Ovary (tissue), 9 donors: ENCODE results near the gene NEDD4L. TPM values are rescaled to one million over a fixed set of nuclear protein-coding genes. Genes with fewer than 3 reads are reported as not detected.
"Not testable (repeated sequence)": the region's sequence is repeated elsewhere in the genome, so short reads cannot be mapped to it uniquely, and the experiment has no call there.

ENCODE experiments used
- DNase-seq, 5 donors: peaks; one replicate each; pipeline ENCODE4 v3.0.0-alpha.2; 2019 to 2020
- H3K27ac ChIP-seq, 2 donors: fragments of 200-600 bp; one replicate each; pipeline versions ENCODE4 v1.5.1 to v1.8.0; 2019 to 2022
- H3K27me3 ChIP-seq: fragments of 200-600 bp; one replicate; pipeline ENCODE4 v1.8.0; 2022
- H3K36me3 ChIP-seq: fragments of 200-600 bp; sonication (generic); one replicate; pipeline ENCODE4 v1.5.1; 2019
- H3K4me1 ChIP-seq: one replicate; pipeline ENCODE4 v1.8.1; 2013; ENCODE audit warnings: mild to moderate bottlenecking, moderate library complexity; ENCODE audit not compliant: insufficient read depth
- H3K4me3 ChIP-seq: fragments of 200-600 bp; sonication (generic); one replicate; pipeline ENCODE4 v1.5.1; 2017
- H3K9me3 ChIP-seq, 2 donors: fragments of 200-600 bp in 1 of 2; sonication (generic) in 1 of 2; one replicate each; pipeline versions ENCODE4 v1.5.1 to v1.8.1; 2013 to 2019; ENCODE audit warnings: mild to moderate bottlenecking in 1 of 2, moderate library complexity in 1 of 2
- CTCF ChIP-seq, 3 donors: fragments of 450-650 bp in 2 of 3; fragments of 200-600 bp in 1 of 3; IDR thresholded peaks; one replicate each; pipeline versions ENCODE4 v1.5.1 to v1.8.0; 2016 to 2022; ENCODE audit warnings: antibody characterized with exemption in 3 of 3, mild to moderate bottlenecking in 1 of 3
- EP300 ChIP-seq: sonication (generic); formaldehyde crosslinking; IDR thresholded peaks from one replicate; pipeline ENCODE4 v1.6.1; 2017; ENCODE audit warnings: antibody characterized with exemption
- POLR2A ChIP-seq: fragments of 450-650 bp; IDR thresholded peaks from one replicate; pipeline ENCODE4 v1.6.1; 2017; ENCODE audit warnings: antibody characterized with exemption, mild to moderate bottlenecking, moderate library complexity
- WGBS, 3 donors: extraction: QIAGEN DNeasy Blood & Tissue Kit in 1 of 3; methylation state at CpG; one replicate each; pipeline versions ENCODE4 v1.1.5 to v1.1.7; 2013 to 2017; 5-methylcytosine and 5-hydroxymethylcytosine counted together
- intact Hi-C, 4 donors: fragments of 100-400 bp; cut with DNase I; formaldehyde crosslinking; loops; one replicate each; pipeline versions ENCODE4 v1.11.0 to v1.15.1; 2022 to 2023
- polyA plus RNA-seq, 2 donors: library from polyadenylated mRNA; stranded (reverse); fragments of 200-250 nt in 1 of 2; fragments of 350-450 nt in 1 of 2; fragmentation: Illumina TruSeq in 1 of 2; extraction: RNeasy Lipid Tissue Mini Kit (QIAGEN cat#74804) in 1 of 2; gene quantifications; one replicate each; pipeline ENCODE4 v1.2.3, GENCODE V29; 2013 to 2014
- total RNA-seq, 7 donors: library from RNA; depleted of rRNA in 2 of 7; stranded (reverse); fragments of >200 nt in 2 of 7; fragmentation: NEBNext Ultra II Directional in 3 of 7; extraction: Animal tissue kit (Norgen Biotek cat#: 25700) in 3 of 7; gene quantifications; one replicate each; pipeline versions ENCODE4 v1.1.0 to v1.2.4, GENCODE V29; 2016 to 2023
- donor health status: DM: no; HTN: no; CAD: no; lungs with moderate emphysema.
- donor health status: DM: no; HTN: no; CAD: no.
- donor health status: Bipolar disorder and iron deficiency.
- donor health status: DM: yes; HTN: yes; CAD: no.
- donor health status: DM: no; HTN: no; CAD: no.
- donor health status: DM: yes; HTN: yes; CAD: no.

NEDD4L gene
- total and polyA plus RNA-seq, 9 donors = 11.0 to 75.2 (median 18.2) TPM

- H3K27ac ChIP-seq = no peak overlapping the region
- H3K4me1 ChIP-seq = no peaks in the 10 kb centered on the region
- H3K4me3 ChIP-seq = no peak overlapping the region
- H3K27me3 ChIP-seq = no peaks in the 10 kb centered on the region
- no peaks in the 10 kb centered on the region for H3K36me3 ChIP-seq
- no peak for DNase-seq
- TF ChIP-seq CTCF (IDR thresholded peaks at IDR 0.05) (no peak), POLR2A (no peak), EP300 (no peak)
- no peaks in the 10 kb centered on the region for H3K9me3 ChIP-seq
- intact Hi-C loops = no loop called here
- 85 to 94% (median 91%) methylated on average over 1 of the region's 1 CpG for WGBS, 3 donors
Observed at GRCh38 chr18:58275176-58275575, 231.2 kb downstream of the NEDD4L start.

- no peak for DNase-seq
- no peaks in the 10 kb centered on the region for H3K36me3 ChIP-seq
- no peaks in the 10 kb centered on the region for H3K27me3 ChIP-seq
- TF ChIP-seq EP300 = no peak
- TF ChIP-seq POLR2A = no peak
- no peak for TF ChIP-seq CTCF (IDR thresholded peaks at IDR 0.05)
- H3K4me1 ChIP-seq = no peaks in the 10 kb centered on the region
- H3K4me3 ChIP-seq = no peak overlapping the region
- H3K27ac ChIP-seq = no peak overlapping the region
- no peaks in the 10 kb centered on the region for H3K9me3 ChIP-seq
- intact Hi-C loops = no loop called here
- WGBS, 3 donors = 80 to 83% (median 83%) methylated on average over 10 of the region's 10 CpGs
Observed at GRCh38 chr18:58276789-58277739, 233.0 kb downstream of the NEDD4L start.

- Histone ChIP-seq H3K36me3 (no peaks in the 10 kb centered on the region), H3K4me1 (no peaks in the 10 kb centered on the region), H3K4me3 (no peak overlapping the region), H3K27ac (no peak overlapping the region), H3K9me3 (no peaks in the 10 kb centered on the region), H3K27me3 (no peaks in the 10 kb centered on the region)
- WGBS, 3 donors = 93 to 95% (median 95%) methylated on average over 7 of the region's 7 CpGs
- DNase-seq = no peak
- TF ChIP-seq EP300 = no peak
- TF ChIP-seq POLR2A = no peak
- TF ChIP-seq CTCF (IDR thresholded peaks at IDR 0.05) = no peak
- intact Hi-C loops = no loop called here
Observed at GRCh38 chr18:58279504-58280175, 235.6 kb downstream of the NEDD4L start.

DNA sequence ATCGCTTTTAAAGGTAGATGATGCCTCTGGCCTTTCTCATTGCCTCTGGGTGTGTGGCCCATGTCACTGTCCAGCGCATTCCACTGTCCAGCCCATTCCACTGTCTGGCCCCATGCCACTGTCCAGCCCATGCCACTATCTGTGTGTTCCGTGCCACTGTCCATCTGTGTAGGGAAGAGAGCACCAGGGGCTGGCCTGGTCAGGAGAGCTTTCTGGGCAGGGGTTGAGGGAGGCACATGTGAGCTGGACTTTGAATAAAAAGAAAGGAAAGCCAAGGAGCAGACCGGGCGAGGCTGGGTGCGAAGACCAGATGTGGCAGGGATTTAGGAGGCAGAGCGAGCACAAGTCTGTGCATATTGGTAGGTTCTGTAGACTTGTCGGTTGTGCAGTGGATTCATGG is 236.2 kb downstream of the NEDD4L start:
- no peak for DNase-seq
- Histone ChIP-seq H3K4me3 (no peak overlapping the region), H3K4me1 (no peaks in the 10 kb centered on the region), H3K36me3 (no peaks in the 10 kb centered on the region), H3K27ac (no peak overlapping the region), H3K27me3 (no peaks in the 10 kb centered on the region), H3K9me3 (no peaks in the 10 kb centered on the region)
- WGBS, 3 donors = 96 to 99% (median 97%) methylated on average over 8 of the region's 8 CpGs
- intact Hi-C loops = no loop called here
- no peak for TF ChIP-seq CTCF (IDR thresholded peaks at IDR 0.05)
- no peak for TF ChIP-seq EP300
- TF ChIP-seq POLR2A = no peak

GRCh38 chr18:58282872-58283271 is 238.8 kb downstream of the NEDD4L start:
- H3K27me3 ChIP-seq, H3K4me1 ChIP-seq, intact Hi-C loops, DNase-seq, H3K9me3 ChIP-seq, H3K27ac ChIP-seq, H3K36me3 ChIP-seq, H3K4me3 ChIP-seq: not testable (repeated sequence)
- 97 to 99% (median 99%) methylated on average over 11 of the region's 11 CpGs for WGBS, 3 donors
